GM18507 (cell line): ENCODE measurements around the gene RTN4RL1.
"Not testable (repeated sequence)": the region's sequence is repeated elsewhere in the genome, so short reads cannot be mapped to it uniquely, and the experiment has no call there.

Experiments used
- DNase-seq: peaks from one replicate; pipeline ENCODE4 v3.0.0; 2011; ENCODE audit warnings: low read depth; ENCODE audit not compliant: insufficient read length; ENCODE audit errors: extremely low spot score
- FAIRE-seq: peaks from 2 replicates; lab custom pipeline; 2011; peaks lifted over from hg19 to GRCh38; lab: Jason Lieb, UNC

The RTN4RL1 gene

DNA sequence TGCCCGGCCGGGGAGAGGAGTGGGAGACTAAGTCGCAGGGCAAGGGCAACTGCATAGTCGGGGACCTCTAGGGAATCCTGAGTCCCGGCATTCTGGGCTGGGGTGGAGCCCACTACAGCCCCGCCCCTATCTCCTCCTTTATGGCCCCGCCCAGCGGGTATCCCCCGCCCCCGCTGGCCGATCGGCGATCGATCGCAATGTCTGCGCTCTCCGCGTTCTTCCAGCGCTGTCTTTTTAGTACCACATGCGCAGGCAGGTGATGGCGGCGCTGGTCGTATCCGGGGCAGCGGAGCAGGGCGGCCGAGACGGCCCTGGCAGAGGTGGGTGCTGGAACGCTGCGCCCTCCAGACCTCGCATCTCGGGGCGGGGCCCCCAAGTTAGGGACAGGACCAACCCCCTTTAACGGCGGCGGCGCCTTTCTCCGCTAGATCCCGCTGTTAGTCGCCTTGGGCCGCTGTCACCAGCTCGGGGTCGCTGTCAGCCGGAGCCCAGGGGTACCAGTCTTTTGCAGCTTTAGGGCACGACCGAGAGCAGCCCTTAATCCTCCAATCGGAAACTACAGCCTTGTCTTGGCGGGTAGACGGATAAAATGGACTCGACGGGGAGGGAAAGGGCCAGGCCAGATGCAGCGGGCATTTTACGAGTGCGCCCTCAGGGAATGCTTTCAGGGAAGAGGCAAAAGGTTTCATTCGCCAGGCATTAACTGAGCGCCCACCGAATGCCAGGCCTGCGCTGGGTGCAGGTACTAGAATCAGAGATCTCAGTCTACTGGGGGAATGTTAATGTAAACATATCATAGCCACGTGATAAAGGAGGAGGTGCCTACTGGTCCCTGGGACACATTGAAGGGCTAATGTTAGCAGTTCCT, 5.0 kb upstream of the RTN4RL1 start, which contains the start of gene DPH1:
Gene DPH1, plus strand, starts transcription at position 243 of the 868 bp plus-strand sequence. Its CDS starts 17 bp downstream, at position 260.
- FAIRE-seq (peak; percentile 98), DNase-seq (peak; percentile 93)

DNA sequence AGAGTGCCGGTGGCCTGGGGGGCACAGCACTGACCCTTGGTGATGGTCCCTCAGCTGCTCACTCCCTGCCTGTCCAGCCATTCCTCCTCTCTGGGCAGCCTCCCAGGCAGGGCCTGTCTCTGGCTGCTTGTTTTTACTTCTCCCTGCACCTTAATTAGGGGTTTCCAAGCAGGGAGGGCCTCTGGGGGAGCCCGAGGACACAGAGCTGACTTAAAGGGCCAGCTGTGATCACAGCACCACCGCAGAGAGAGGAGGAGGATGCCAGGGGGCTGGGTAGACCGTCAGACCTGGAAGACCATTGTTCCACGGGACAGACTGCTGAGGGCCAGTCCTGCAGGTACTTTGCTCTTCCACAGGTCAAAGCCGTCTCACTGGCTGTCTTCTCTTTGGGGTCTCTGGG, 3.6 kb upstream of the RTN4RL1 start:
- FAIRE-seq, result no peak
- DNase-seq, result no peak

DNA sequence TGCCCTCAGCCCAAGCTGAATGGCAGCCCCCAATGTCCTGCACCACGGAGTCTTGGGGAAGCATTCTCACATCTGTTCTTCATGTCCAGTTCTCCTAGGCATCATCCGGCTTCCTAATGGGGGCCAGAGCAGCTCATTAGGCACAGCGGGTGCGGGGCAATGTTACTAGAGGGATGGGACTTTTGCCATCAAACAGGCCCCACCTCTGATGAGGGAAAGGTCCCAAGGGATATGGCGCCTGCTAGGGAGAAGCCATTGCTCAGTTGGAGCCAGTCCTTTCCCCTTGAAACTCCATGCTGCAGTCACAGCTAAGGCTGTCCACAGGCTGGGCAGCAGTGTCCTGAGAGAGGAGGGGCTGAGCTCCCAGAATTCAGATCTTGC, 3.1 kb upstream of the RTN4RL1 start:
- FAIRE-seq (no peak), DNase-seq (no peak)

DNA sequence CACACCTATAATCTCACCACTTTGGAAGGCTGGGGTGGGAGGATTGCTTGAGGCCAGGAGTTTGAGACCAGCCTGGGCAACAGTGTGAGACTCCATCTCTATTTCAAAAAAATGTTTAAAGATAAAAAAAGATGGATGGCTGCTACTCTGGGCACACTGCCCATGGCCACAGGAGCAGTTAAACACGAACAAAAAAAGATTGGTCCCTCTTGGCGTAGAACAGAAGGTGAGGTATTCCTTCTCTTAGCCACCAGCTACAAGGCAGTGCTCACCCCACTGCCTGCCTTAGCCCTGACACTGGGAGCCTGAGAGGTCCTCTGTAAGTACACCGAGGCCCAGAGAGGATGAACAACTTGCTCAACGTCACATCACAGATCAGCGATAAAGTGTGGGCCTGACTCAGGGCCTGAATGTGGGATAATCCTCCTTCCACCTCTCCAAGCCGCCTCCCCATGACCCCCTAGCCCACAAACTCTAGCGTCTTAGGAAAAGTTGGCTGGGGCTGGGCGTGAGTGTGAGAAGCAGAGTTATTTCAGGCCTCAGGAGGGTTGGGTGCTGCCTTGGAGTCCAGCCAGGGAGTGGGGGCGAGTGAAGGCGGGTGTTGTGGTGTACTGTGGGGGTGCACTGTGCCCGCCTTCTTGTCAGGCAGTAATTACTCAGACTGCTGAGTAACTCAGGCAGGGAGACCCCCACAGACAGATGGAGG, 2.5 kb upstream of the RTN4RL1 start:
- FAIRE-seq (no peak), DNase-seq (no peak)

DNA sequence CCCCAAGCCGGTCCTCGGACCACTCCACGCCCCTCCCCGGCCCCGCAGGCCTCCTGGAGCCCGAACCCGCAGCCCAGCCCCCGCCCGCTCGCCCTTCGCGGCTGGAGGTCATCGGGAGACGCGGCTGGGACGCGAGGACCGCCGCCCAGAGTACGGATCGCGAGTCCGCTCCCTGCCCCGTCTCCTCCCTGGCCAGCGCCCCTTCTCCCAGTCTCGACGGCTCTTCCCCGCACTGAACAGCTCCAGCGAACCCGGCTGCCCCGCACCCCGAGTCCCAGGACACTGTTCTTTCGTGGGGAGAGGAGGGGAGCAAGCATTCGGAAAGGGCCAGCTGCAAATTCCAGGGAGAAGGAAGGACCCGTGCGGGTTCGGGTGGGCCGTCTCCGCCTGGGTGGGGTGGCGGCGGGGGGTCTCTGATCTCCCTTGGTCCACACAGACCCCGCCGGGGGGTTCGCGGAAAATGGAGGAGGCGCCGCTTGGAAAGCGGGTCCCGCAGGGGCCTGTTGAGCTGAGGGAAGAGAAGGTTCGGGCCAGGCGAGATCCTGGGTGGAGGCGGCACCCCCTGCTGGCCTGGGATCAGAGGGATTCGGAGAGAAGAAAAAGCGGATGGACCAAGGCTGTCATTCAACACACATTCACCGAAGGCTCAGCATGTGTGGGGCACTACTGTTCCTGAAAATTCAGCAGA, 632 bp upstream of the RTN4RL1 start:
- FAIRE-seq (no peak), DNase-seq (no peak)

DNA sequence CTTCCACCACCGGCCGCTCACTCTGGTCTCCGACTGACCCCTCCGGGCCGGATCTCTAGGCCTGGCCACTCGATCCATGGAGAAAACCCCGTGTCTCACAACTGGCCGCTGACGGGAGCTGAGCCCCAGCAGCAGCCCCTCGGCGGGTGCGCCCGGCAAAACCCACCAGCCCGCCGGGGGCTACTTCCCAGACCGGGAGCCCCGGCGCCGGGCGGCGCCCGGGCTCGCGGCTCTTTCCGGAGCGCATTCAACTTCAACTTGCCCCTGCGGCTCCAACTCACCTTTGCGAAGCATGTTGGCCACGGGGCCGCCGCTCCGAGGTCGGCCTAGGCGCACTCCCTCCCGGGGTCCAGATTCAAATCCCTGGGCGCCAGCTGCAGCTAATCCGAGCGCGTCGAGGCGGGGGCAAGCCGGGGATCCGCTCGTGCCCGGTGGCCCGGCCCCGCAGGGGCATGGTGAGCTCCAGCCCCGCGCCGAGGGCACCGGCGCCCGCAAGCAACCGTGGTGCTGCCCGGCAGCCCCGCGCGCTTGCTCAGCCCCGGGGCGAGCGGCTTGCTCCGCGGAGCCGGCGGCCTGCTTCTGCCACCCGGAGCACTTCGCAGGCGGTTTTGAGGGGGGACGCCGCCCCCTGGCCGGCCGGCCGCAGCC, 438 bp downstream of the RTN4RL1 start:
- FAIRE-seq (no peak), DNase-seq (no peak)

DNA sequence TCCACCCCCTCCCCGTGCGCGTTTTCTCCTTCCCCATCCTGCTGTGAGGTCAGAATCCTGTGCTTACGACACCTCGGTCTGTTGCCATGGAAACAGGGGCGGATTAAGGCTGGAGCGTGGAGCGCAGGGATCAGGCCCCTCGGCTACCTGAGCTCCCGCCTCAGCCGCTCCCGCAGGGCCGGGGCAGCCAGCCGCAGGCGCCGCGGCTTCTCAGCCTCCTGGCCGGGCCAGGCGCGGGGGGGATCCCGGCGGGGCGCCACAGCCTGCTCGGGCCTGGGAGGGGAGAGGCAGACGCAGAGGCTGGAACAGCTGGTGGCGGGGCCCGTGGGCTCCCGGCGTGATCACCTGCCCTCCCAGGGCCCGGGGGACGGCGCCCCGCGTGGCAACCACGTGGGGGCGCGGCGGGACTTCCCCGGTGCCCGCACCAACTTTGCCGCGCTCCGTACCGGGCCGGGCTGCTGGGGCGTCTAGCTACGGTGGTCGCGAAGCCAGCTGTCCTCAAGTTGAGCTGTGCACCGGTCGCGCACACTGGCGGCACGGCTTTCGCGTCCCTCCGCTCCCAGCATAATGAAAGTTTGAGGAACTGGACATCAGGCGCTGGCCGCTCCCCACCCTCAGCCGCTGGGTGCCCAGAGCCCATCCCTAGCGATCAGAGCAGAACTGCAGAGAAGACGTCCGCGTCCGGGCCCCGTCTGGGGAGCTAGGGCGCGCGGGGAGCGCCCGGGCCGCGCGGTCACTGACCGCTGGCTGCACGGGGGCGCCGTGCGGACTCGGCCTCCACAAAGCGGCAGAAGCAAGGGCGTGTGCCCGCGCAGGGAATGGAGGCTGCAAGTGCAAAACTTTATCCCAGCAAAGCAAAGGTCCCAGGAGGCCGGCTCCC, 1.2 kb downstream of the RTN4RL1 start:
- DNase-seq (no peak), FAIRE-seq (no peak)

DNA sequence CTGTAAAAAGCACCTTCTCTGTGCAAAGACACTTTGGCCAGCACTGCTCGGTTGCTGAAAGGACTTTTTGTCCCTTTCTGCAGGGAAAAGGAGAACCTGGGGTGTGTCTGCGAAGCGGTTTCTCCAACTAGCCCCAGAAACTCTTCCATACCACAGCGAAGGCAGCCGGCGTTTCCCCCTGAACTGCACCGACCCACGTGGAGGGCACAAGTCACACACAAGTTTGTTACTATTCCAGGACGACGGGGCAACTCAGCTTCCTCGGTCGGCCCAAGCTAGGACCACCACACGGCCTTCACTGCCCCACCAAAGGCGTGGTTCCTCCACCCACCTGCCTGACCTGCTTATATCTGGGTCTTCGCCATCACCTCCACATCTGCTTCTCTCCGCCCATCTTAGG, 1.9 kb downstream of the RTN4RL1 start:
- DNase-seq (no peak), FAIRE-seq (no peak)

DNA sequence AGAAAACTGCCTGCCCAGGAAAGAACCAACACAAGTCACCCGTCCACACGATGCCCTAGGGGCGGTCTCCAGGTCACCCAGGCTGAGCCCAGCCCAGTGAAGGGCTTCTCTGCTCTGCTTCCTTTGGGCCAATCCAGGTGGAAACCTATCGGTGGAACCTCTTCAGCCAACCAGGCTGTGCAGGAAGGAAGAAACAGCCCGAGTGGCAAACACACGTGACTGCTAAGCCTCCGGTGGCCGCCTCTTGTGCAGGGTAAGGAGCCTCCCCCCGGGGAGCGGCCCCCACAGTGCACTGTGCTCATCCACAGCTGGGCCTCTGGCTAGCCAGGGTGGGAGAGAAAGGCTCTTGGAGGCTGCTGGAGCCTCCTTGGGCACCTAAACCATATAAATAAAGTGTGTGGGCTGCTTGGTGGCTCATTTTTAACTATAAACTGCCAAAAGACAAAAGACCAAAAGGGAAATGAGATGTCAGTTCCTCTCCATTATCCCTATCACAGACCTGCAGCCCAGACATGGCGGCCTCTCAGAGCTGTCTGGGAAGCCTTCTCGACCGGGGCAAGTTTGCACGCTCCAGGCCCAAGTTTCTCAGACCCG, 2.4 kb downstream of the RTN4RL1 start:
- DNase-seq, result no peak
- no peak for FAIRE-seq

DNA sequence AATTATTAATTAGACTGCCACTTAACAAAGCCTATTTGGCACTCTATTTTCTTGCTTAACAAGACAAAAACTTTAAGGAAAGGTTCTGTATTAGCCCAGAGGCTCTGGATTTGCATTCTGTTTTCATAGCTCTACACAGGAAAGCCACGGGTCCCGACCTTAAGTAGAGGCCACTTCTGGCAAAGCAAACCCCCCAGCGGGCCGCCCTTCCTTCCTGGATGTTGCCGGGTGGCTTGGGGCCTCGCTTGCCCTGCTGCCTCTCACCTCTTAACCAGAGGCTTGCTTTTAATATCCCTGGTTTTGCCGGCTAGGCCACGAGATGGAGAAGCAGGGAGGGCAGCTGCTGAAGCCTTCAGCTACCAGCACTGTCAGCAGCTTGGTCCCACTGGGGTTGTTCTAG, 4.4 kb downstream of the RTN4RL1 start:
- FAIRE-seq, result no peak
- DNase-seq, result no peak

DNA sequence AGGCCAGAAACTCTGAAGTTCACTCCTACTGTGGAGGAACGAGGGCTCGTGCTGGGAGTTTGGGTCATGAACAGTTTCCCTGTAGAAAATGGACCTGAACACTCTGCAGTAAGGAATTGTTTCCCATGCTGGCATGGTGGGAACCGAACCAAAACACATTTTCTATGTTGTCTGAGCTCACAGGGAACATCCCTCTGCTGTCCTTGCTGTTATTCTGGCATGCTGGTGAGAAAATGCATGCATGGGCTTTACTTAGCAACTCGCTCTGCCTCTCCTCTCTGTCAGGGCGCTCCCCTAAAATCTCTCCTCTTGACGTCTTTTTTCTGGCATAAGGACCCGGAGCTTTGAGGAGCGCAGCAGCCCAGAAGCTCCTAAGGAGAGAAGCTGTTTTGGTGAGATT, 5.4 kb downstream of the RTN4RL1 start:
- no peak for FAIRE-seq
- DNase-seq, result no peak

DNA sequence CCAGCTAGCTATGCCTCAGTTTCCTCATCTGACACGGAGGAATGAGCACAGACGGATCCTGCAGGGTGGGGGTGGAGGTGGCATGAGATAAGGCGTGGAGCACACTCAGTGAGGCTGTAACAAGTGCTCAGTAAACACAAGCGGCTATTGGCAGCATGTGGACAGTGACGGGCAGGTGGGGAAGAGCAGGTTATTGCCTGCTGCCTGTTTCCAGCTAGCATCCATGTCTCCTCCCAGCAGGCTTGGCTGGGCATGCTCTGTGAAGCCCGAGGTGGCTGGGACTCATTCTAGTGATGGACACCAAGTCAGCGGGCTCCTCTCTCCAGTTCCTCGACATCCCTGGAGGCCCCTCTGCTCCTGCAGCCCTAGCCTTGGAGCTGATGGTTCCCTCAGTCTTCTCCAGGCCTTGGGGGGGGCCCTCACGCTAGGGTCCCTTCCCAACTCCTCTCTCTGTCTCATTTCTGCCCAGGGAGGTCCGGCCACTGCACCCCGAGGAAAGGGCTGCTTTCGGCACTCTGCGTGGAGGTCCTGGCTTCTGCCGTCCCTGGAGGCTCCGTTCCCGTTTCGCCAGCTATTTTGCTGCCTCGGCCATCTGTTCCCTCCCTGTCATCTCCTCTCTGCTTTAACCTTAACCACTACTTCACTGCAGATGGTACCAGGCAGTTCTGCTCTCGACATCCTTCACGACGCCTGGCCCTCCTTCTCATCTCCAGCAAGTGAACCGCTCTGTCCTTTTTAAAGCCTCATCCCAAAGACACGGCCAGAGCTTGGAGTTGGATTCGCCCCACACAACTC, 6.2 kb downstream of the RTN4RL1 start:
- FAIRE-seq (no peak), DNase-seq (no peak)

DNA sequence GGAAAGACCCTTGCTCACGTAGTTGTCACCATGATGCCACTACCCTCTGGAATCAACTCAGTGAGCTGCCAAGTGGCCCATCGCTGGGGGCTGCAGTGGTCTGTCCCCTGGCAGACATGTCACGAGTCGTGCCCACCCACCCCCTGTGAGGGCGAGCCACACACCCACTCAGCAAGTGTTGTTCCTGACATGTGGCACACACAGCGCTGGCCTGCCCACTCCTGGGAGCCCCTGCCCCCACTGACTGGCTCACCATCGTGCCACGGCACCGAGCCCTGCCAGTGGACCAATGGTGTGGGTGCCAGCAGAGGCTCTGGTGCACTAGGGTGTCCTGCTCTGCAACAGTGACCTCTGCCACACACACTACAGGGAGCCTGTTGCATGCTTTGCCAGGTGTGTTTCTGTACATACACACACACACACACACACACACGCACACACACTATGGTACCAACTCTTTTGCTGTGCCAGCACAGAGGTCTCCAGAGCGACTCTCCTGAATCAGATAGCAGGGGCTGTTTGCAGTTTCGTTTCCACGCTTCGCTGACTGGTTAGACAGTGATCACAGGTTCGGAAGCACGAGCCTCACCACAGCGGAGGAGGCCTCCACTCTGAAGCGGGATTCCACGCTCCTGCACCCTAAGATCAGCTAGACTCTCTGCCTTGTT, 7.7 kb downstream of the RTN4RL1 start:
- FAIRE-seq, result peak; percentile 60
- DNase-seq, result no peak

DNA sequence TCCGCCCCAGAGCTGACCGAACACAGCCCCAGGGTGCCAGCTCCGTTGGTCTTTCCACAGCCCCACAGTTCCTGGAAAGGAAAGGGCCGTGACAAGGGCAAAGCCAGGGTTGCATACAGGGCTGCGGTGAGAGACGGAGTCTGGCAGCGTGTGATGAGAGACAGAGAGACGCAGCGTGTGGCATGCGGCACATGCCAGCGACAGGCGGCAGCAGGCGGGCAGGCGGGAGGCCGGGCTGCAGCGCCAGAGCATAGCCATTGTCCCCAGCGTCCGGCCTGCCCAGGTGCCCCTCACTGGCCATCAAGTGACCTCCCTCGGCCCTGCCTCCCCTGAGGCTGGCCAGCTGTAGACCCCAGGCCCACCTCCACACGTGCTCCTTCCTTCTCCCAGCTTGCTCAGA, 8.6 kb downstream of the RTN4RL1 start:
- FAIRE-seq (no peak), DNase-seq (no peak)

DNA sequence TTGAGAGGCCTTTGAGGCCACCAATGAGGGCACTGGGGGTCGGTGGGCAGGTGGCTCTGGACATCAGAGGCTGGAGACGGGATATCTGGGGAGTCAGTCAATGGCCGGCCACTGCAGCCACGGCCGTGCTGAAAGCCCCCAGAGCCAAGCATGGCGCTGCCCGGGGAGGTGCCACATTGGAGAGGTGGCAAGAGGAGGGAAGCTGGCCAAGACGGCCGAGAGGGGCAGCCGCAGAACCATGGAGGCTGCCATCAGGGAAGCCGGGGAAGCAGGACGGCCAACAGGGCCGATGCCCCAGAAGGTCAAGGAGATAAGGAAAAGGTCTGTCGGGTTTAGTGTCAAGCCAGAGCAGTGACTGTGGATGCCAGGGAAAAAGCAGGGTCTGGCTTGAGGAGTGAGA, 9.8 kb downstream of the RTN4RL1 start:
- no peak for FAIRE-seq
- DNase-seq, result no peak

DNA sequence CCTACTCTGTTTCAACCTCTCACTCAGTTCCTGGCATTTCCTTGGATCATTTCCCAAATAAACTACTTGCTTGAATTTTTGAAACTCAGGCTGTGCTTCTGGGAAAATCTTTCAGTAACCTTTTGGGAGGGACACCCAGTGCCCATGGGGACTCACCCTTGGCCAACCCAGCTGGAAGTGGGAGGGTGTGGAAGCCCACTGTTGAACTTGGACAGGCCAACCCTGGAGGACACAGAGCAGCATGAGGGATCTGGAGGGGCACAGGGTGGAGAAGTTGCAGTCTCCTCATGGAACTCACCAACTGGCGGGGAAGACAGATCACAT, 11.2 kb downstream of the RTN4RL1 start:
- FAIRE-seq (no peak), DNase-seq (no peak)

DNA sequence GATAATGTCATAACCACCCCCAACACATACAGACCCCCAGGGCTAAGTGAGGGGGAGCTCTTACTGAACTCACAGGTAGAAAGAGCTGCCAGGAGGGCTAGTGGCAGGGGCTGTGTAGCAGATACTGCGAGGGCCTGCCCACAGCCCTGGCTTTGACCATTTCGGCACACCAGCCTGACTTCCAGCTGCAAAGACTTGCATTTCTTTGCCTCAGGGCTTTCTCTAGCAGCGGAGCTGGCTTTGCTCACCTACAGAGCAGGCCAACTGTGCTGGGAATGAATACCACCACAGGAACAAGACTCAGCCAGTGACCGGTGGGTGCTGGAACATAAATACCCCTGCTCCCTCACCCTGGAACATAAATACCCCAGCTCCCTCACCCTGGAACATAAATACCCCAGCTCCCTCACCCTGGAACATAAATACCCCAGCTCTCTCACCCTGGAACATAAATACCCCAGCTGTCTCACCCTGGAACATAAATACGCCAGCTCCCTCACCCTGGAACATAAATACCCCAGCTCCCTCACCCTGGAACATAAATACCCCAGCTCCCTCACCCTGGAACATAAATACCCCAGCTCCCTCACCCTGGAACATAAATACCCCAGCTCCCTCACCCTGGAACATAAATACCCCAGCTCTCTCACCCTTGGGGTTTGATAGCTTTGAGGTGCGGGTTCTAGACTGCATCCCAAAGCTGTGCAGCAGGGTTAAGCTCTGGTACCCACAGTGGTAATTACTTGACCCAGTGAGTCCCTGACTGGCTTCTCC, 11.7 kb downstream of the RTN4RL1 start:
- not testable (repeated sequence) for DNase-seq, FAIRE-seq
